HG03045 (cell line): ENCODE results near the gene RANBP3.
"Not testable (repeated sequence)": the region's sequence is repeated elsewhere in the genome, so short reads cannot be mapped to it uniquely, and the experiment has no call there.

ENCODE experiments used
- ATAC-seq: cut with Tn5 transposase; IDR thresholded peaks from one replicate; pipeline ENCODE4 v1.9.1; 2021; ENCODE audit warnings: mild to moderate bottlenecking, moderate library complexity; ENCODE audit not compliant: unreplicated experiment

RANBP3 gene

GRCh38 chr19:5988517-5989387 is 10.8 kb upstream of the RANBP3 start:
- no peak for ATAC-seq

- ATAC-seq = no peak
Measured at GRCh38 chr19:5987077-5987818, 9.3 kb upstream of the RANBP3 start.

- ATAC-seq = not testable (repeated sequence)
Measured at GRCh38 chr19:5985837-5986236, 7.9 kb upstream of the RANBP3 start.

- ATAC-seq = no peak
Measured at GRCh38 chr19:5985098-5985783, 7.3 kb upstream of the RANBP3 start.

GRCh38 chr19:5984600-5984999 is 6.7 kb upstream of the RANBP3 start:
- ATAC-seq = no peak

- ATAC-seq = no peak
Measured at GRCh38 chr19:5983367-5983955, 5.5 kb upstream of the RANBP3 start.

- ATAC-seq = no peak
Measured at GRCh38 chr19:5978606-5979552, 939 bp upstream of the RANBP3 start.

- ATAC-seq = peak; percentile 9
Measured at GRCh38 chr19:5977222-5977784, 637 bp downstream of the RANBP3 start.

- ATAC-seq = no peak
Measured at GRCh38 chr19:5976768-5977167, 1.2 kb downstream of the RANBP3 start.

- ATAC-seq = no peak
Measured at GRCh38 chr19:5975388-5975728, 2.6 kb downstream of the RANBP3 start.

- no peak for ATAC-seq
Measured at GRCh38 chr19:5974721-5975387, 3.1 kb downstream of the RANBP3 start.

GRCh38 chr19:5973867-5974635 is 3.9 kb downstream of the RANBP3 start:
- ATAC-seq = no peak

GRCh38 chr19:5973376-5973775 is 4.6 kb downstream of the RANBP3 start:
- ATAC-seq = no peak

- ATAC-seq = no peak
Measured at GRCh38 chr19:5972355-5972731, 5.6 kb downstream of the RANBP3 start.

GRCh38 chr19:5971714-5972354 is 6.1 kb downstream of the RANBP3 start:
- ATAC-seq = no peak

GRCh38 chr19:5969476-5969875 is 8.5 kb downstream of the RANBP3 start:
- ATAC-seq = no peak

GRCh38 chr19:5968431-5969373 is 9.2 kb downstream of the RANBP3 start:
- ATAC-seq = no peak
